Islet precursor cell (in vitro differentiated cells): ENCODE measurements around the gene NPEPL1.

ENCODE experiments used
- DNase-seq: peaks from one replicate; pipeline ENCODE4 v3.0.0-alpha.2; 2018

The NPEPL1 gene

GRCh38 chr20:58701431-58702160, 9.0 kb downstream of the NPEPL1 start:
- DNase-seq, result peak; percentile 45

GRCh38 chr20:58702161-58702510, 9.5 kb downstream of the NPEPL1 start:
- DNase-seq, result no peak

GRCh38 chr20:58702859-58703648, 10.5 kb downstream of the NPEPL1 start:
- peak; percentile 25 for DNase-seq

GRCh38 chr20:58703765-58704371, 11.3 kb downstream of the NPEPL1 start:
- no peak for DNase-seq

- peak; percentile 24 for DNase-seq
Measured at GRCh38 chr20:58705208-58705926, 12.8 kb downstream of the NPEPL1 start.

GRCh38 chr20:58706150-58706892, 13.7 kb downstream of the NPEPL1 start:
- DNase-seq, result peak; percentile 22

- DNase-seq, result peak; percentile 46
Measured at GRCh38 chr20:58706975-58707681, 14.5 kb downstream of the NPEPL1 start.

GRCh38 chr20:58707770-58708169, 15.2 kb downstream of the NPEPL1 start:
- peak; percentile 42 for DNase-seq

GRCh38 chr20:58708246-58708931, 15.8 kb downstream of the NPEPL1 start:
- DNase-seq, result no peak

GRCh38 chr20:58709013-58709702, 16.6 kb downstream of the NPEPL1 start:
- no peak for DNase-seq

GRCh38 chr20:58709703-58710039, 17.1 kb downstream of the NPEPL1 start:
- peak; percentile 34 for DNase-seq

GRCh38 chr20:58710481-58711265, 18.1 kb downstream of the NPEPL1 start:
- peak; percentile 52 for DNase-seq

- DNase-seq, result peak; percentile 53
Measured at GRCh38 chr20:58711266-58712051, 18.9 kb downstream of the NPEPL1 start.

GRCh38 chr20:58712151-58712791, 19.7 kb downstream of the NPEPL1 start:
- peak; percentile 43 for DNase-seq

- DNase-seq, result peak; percentile 48
Measured at GRCh38 chr20:58712806-58713731, 20.5 kb downstream of the NPEPL1 start.

- DNase-seq, result peak; percentile 51
Measured at GRCh38 chr20:58713801-58714339, 21.3 kb downstream of the NPEPL1 start.

GRCh38 chr20:58714340-58714922, 21.8 kb downstream of the NPEPL1 start:
- peak; percentile 48 for DNase-seq
